Ishikawa (cell line): ENCODE results near the gene CA10.

Experiments used
- EP300 ChIP-seq: IDR thresholded peaks from 2 replicates; pipeline ENCODE4 v1.6.1; 2012; ENCODE audit warnings: borderline replicate concordance
- NFIC ChIP-seq: IDR thresholded peaks from 2 replicates; pipeline ENCODE4 v1.6.1; 2012

- no peak for TF ChIP-seq EP300
- TF ChIP-seq NFIC = no peak
Measured at GRCh38 chr17:51666971-51667705, 491.4 kb downstream of the CA10 start.
